NT2/D1 (cell line): ENCODE measurements around the gene CRB1.

ENCODE experiments used
- YY1 ChIP-seq: IDR thresholded peaks from 2 replicates; pipeline ENCODE4 v1.6.1; 2011; ENCODE audit not compliant: insufficient read length, insufficient read depth
- ZNF274 ChIP-seq: IDR thresholded peaks from 2 replicates; pipeline ENCODE4 v1.6.1; 2011; ENCODE audit warnings: mild to moderate bottlenecking, low read depth, low read length

DNA sequence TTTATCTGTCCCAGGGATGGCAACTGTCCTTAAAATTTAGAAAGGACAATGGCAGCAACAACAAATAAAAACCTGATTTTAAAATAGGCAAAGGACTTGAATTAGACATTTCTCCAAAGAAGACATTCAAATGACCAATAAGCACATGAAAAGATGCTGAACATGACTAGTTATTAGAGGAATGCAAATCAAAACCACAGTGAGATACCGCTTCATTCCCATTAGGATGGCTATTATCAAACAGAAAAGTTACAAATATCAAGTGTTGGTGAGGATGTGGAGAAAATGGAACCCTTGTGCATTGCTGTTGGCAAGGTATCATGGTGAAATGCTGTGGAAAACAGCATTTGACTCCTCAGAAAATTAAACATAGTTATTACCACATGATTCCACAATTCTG lies 120.7 kb downstream of the CRB1 start:
- TF ChIP-seq YY1: no peak
- TF ChIP-seq ZNF274: no peak
